ENCODE measurements around the gene CCDC77. TPM values are rescaled to one million over a fixed set of nuclear protein-coding genes. Genes with fewer than 3 reads are reported as not detected.

Gene CCDC77
- total RNA-seq, 1 experiment from 2014 or later = 21.9 TPM

GRCh38 chr12:400828-401227, 616 bp upstream of the CCDC77 start:
- Histone ChIP-seq H2BK120ac (ENCODE audit: low read depth, low read length, poor library complexity, severe bottlenecking) (no peak overlapping the region), H2AFZ (ENCODE audit: low read length) (no peak overlapping the region), H3K23ac (ENCODE audit: insufficient read length, low read depth, low read length) (no peak overlapping the region), H3K4ac (ENCODE audit: low read depth, low read length) (no peak overlapping the region), H3K79me1 (ENCODE audit: insufficient read depth, low read depth, low read length, poor library complexity, severe bottlenecking) (peaks cover 7% of the 10 kb centered on the region), H3K56ac (ENCODE audit: insufficient read length, low read depth, low read length) (no peak overlapping the region), H2BK5ac (ENCODE audit: insufficient read length, low read length) (no peak overlapping the region), H3K4me1 (ENCODE audit: insufficient read depth, low read length) (no peaks in the 10 kb centered on the region), H4K5ac (ENCODE audit: insufficient read length, low read depth, low read length) (no peak overlapping the region), H4K20me1 (ENCODE audit: control insufficient read depth, insufficient read depth, insufficient read length) (no peaks in the 10 kb centered on the region), H2BK20ac (ENCODE audit: low read depth, low read length, poor library complexity, severe bottlenecking) (no peak overlapping the region), H3K9ac (ENCODE audit: extremely low read depth, insufficient read length, low read length) (no peak overlapping the region), H2BK12ac (ENCODE audit: insufficient read length, low read depth, low read length) (no peak overlapping the region), H3K9me3 (ENCODE audit: control insufficient read depth, low read depth, low read length) (no peaks in the 10 kb centered on the region), H2AK5ac (ENCODE audit: insufficient read length, low read length) (no peak overlapping the region), H3K27ac (ENCODE audit: insufficient read length, low read depth, low read length) (no peak overlapping the region), H3K79me2 (ENCODE audit: insufficient read depth, low read length) (peaks cover 14% of the 10 kb centered on the region; the same call in 1 of the 2 replicates), H3T11ph (ENCODE audit: low read length) (no peak overlapping the region), H3K18ac (ENCODE audit: insufficient read length, low read depth, low read length) (no peak overlapping the region), H3K14ac (ENCODE audit: insufficient read depth, low read length) (no peak overlapping the region), H3K23me2 (ENCODE audit: insufficient read length, low read depth, low read length, poor library complexity, severe bottlenecking) (no peaks in the 10 kb centered on the region), H4K8ac (replicated peaks; ENCODE audit: insufficient read length, low read depth, low read length) (no peak overlapping the region), H4K91ac (ENCODE audit: insufficient read length, low read depth, low read length) (no peak overlapping the region), H3K27me3 (ENCODE audit: insufficient read depth, low read length) (no peaks in the 10 kb centered on the region), H3K4me2 (ENCODE audit: insufficient read depth, insufficient read length, low read length) (peak overlapping the region; percentile 67), H2BK15ac (ENCODE audit: low read depth, low read length) (no peak overlapping the region)
- no peak for TF ChIP-seq CTCF (conservative IDR thresholded peaks at IDR 0.05)
- no peak overlapping the region for H3K4me3 Mint-ChIP-seq
- no peaks in the 10 kb centered on the region for H3K9me3 Mint-ChIP-seq
- H3K36me3 Mint-ChIP-seq (ENCODE audit: insufficient read depth in 1 of 3, low read depth in 3 of 3) = peaks cover under 1 to 6% (median 5%) of the 10 kb centered on the region in 3 experiments; a peak in 6 of 7 replicates
- no CpG with 5 or more reads among the region's 8 CpGs for WGBS (ENCODE audit: extremely low coverage, insufficient read length, low lambda C conversion rate)
- 0 out of 4 replicates have a peak, but pooled peaks cover 0 to 2% of the 10 kb centered on the region in 2 experiments for H3K4me1 Mint-ChIP-seq
- no peaks in the 10 kb centered on the region; the same call in 1 of the 2 replicates for H3K27me3 Mint-ChIP-seq (ENCODE audit: low read depth)
- no peak for DNase-seq
- H3K27ac Mint-ChIP-seq = no peak overlapping the region

All from H9 (cell line).